GM10248 (cell line): ENCODE data around the gene SYCE3.

Source experiments
- CTCF ChIA-PET: fragments of 300-600 bp; sonication (Branson Sonifier 250); formaldehyde crosslinking; extraction: SDS; loops from one replicate; lab custom pipeline; 2021; ENCODE audit warnings: antibody characterized with exemption; lab: Yijun Ruan, JAX
- POLR2A ChIA-PET: fragments of 350-650 bp; sonication (Branson Sonifier 250); formaldehyde crosslinking; extraction: SDS; loops from one replicate; lab custom pipeline; 2020; ENCODE audit warnings: antibody characterized with exemption; lab: Yijun Ruan, JAX
- DNase-seq: peaks from one replicate; pipeline ENCODE4 v3.0.0; 2012; ENCODE audit errors: extremely low spot score
- TF ChIP-seq, protein P1 (sequence below): IDR thresholded peaks from 2 replicates; pipeline ENCODE4 v1.5.1; 2012; ENCODE audit warnings: mild to moderate bottlenecking, low read depth; ENCODE audit errors: extremely low read depth, missing control alignments, control extremely low read depth

The SYCE3 gene

DNA sequence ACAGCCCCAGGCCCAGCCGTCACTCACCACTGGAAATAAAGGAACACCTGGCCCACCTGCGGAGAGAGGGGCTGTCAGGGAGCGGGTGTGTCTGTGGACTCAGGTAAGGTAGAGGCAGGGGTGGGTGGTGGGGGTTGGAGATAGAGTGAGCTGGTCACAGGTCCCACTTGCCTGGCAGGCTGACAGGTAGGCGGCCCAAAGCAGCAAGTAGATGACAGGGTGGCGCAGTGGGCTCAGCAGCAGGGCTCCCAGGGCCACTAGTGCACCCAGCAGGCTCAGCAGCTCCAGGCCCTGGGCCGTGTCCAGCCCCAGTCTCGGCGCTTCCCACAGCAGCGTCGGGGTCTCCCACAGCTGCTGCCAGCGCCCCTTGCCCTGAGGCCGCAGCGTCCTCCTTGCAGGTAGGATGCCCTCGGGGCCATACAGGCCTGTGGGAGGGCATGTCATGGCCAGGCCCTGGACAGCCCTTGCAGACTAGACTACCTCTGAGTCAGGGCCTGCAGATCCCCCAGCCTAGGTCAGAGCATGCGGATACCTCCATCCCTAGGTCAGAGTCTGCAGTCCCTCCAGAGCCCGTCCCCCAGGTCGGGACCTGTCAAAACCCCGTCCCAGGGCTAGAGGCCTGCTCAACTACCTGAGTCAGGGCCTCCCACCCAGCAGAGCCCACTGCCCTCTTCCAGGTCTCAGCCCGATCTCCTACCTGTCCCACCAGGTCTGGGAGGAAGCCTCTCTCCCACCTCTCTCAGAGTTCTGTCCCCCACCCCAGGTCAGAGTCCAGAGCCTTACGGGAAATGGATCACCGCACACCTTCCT lies 55.9 kb downstream of the SYCE3 start:
- TF ChIP-seq, protein P1, sequence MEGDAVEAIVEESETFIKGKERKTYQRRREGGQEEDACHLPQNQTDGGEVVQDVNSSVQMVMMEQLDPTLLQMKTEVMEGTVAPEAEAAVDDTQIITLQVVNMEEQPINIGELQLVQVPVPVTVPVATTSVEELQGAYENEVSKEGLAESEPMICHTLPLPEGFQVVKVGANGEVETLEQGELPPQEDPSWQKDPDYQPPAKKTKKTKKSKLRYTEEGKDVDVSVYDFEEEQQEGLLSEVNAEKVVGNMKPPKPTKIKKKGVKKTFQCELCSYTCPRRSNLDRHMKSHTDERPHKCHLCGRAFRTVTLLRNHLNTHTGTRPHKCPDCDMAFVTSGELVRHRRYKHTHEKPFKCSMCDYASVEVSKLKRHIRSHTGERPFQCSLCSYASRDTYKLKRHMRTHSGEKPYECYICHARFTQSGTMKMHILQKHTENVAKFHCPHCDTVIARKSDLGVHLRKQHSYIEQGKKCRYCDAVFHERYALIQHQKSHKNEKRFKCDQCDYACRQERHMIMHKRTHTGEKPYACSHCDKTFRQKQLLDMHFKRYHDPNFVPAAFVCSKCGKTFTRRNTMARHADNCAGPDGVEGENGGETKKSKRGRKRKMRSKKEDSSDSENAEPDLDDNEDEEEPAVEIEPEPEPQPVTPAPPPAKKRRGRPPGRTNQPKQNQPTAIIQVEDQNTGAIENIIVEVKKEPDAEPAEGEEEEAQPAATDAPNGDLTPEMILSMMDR = no peak
- CTCF ChIA-PET = interaction anchor here (1.0 to 6.4 kb wide), 3 partner anchors 9 to 17 kb away, joined by 7 to 56 read pairs (median 12); partner anchors contain the start of gene SCO2
- no peak for DNase-seq
- POLR2A ChIA-PET = interaction anchor here (0.6 to 2.0 kb wide), 4 partner anchors 18 to 184 kb away, joined by 4 to 33 read pairs (median 7); partner anchors contain the start of genes SCO2 and SYCE3

DNA sequence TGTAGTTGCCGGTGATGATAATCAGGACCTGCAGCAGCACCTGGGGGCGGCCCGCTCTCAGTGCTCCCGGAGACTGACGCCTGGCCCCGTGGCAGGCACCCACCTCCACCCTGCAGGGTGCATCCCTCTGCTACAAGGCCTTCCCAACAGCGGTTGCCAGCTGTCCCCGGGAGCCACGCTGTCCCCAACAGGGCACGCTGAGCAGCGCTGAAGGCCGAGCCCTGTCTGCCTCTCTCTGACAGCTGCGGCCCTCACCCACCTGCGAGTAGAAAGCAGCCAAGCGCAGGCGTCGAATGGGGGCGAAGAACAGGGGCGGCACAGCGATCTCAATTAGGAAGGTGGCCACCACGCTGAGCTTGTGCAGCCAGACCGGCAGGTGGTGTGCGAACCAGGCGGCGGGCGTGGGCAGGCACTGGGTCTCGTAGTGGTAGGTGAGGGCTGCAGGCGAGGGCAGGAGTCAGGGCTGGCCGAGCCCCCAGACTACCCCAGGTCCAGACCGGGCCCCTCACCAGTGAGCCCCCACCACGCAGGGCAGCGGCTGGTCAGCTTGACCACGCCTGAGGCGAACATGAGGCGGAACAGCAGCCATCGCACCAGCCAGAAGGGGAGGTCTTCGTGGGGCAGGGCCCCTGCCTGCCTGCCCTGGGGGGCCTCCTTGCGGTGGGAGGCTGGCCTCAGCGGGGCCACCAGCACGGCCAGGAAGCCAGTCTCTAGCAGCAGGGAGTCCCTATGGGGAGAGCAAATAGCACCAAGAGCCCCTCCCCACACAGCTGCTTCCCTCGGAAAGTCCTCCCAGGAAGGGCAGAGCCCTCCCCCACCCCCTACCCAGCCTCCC lies 56.7 kb downstream of the SYCE3 start:
- TF ChIP-seq, protein P1 = no peak
- no peak for DNase-seq
- ChIA-PET CTCF (interaction anchor here (2.1 to 6.4 kb wide), 2 partner anchors 9 to 18 kb away, joined by 12 to 56 read pairs; partner anchors contain the start of gene SCO2), POLR2A (interaction anchor here (0.6 kb wide), 1 partner anchor 183 kb away, joined by 4 read pairs; no protein-coding TSS in a partner anchor)

DNA sequence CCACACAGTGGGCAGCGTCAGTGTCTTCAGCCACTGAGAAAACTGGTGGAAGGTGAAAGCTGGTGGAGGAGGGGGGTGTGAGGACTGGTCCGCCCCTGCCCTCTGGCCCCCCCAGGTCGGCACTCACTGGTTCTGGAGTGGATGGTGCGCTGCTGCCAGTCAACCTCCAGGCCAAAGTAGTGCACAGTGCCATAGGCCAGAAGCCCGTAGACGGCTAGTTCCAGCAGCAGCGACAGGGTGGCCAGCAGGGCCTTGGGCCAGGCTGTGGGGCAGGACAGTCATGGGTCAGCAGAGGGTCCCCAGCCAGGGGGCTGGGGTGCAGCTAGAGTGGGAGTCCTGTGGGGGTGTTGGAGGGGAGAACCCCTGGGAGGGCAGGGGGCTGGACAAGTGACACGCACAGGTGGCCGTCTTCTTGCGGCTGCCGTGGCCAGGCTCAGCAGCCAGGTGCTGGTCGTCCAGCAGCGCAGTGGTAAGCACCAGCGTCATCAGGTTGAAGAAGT lies 57.4 kb downstream of the SYCE3 start:
- TF ChIP-seq, protein P1 = no peak
- POLR2A ChIA-PET = no interaction called here
- DNase-seq = no peak
- CTCF ChIA-PET = interaction anchor here (2.1 to 6.4 kb wide), 2 partner anchors 8 to 19 kb away, joined by 12 to 56 read pairs; partner anchors contain the start of gene SCO2

DNA sequence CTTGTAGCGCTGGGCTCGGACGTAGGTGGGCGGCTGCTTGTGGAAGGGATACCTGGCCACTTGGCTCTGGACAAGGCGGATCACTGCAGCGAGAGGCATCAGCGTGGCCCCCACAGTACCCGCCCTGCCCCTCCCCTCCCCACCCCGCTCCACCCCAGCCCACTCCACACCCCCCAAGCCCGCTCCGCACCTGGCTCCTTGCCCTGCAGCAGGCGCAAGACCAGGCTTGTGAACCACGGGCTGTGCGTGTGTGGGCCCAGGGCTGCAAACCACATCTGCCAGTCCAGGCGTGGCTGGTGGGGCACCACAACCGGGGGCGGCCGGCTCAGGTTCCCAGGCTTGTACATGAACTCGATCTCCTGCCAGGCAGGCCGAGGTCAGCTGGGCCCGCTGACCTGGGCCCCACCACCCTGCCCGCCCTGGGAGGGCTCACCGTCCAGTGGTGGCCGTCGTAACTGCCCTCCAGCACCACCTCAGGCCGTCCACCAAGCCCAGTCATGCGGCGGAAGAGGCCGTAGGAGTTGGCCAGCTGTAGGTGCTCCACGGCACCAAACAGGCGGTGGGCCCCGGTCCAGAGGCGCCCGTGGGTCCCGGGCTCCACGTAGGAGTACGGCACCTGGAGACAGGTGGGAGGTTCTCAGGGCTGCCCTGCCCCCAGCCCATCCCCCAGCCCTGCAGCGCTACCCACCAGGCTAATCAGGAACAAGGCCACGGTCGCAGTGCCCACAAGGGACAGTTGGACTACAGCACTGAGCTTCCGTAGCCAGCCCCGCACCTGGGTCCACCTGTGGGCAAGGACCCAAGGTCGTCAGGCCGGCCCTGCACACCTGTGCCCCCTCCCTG lies 58.1 kb downstream of the SYCE3 start:
- DNase-seq = no peak
- ChIA-PET POLR2A (no interaction called here), CTCF (interaction anchor here (0.9 kb wide), 1 partner anchor 228 kb away, joined by 3 read pairs; no protein-coding TSS in a partner anchor)
- TF ChIP-seq, protein P1 = no peak

DNA sequence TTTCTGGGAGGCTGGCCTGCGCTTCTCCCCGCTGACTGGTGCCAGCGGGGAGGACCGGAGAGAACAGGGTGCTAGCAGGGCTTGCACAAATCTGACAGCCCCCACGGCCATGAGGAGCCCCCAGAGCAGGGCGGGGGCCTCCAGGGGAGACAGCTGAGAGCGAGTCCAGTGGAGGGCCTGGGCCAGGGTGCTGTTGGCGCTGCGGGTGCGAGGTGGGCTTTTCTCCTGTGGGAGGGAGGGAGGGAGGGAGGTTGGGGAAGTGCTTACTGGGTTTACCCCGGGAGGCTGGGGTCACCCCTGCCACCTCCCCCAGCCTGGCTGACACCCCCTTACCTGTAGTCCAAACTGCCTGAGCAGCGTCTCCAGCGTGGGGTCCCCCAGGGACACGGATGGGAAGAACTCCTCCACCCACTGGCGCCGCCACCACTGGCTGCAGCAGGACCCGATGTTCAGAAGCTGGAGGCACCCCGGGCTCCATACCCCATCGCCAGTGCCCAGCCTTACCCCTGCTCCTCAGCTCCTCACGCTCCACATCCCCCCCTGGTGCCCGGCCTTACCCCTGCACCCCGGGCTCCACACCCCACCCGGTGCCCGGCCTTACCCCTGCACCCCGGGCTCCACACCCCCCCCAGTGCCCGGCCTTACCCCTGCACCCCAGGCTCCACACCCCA lies 59.1 kb downstream of the SYCE3 start:
- ChIA-PET CTCF (interaction anchor here (0.7 to 0.9 kb wide), 2 partner anchors 31 to 227 kb away, joined by 3 read pairs; no protein-coding TSS in a partner anchor), POLR2A (interaction anchor here (0.9 kb wide), 1 partner anchor 43 kb away, joined by 5 read pairs; no protein-coding TSS in a partner anchor)
- DNase-seq = no peak
- TF ChIP-seq, protein P1 = no peak
